ENCODE results near the gene STXBP1.

The STXBP1 gene

DNA sequence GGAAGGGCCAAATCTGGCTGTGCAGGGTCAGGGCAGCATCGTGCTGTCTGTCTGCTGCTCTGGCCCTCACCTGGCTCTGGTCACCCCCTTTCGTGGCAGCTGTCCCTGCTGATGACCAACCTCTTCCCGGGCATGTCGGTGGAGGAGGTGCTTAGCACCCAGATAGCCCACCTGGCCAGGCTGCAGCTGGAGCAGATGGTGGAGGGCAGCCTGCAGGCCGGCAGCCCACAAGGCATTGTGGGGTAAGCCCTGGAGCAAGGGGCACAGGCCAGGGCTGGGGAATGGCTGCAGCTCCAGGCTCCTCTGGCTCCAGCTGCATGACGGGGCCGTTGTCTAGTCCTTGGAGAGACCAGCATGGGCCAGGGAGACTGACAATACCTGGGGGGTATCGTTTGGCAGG is 114.8 kb downstream of the STXBP1 start:
- H3K27ac ChIP-seq: no peak overlapping the region
- peaks cover 0 to 11% (median 7%) of the 10 kb centered on the region in 4 donors for H3K4me1 ChIP-seq
- H3K4me3 ChIP-seq: no peak overlapping the region
- H3K9me3 ChIP-seq: no peaks in the 10 kb centered on the region
- no peak for DNase-seq
- H3K27me3 ChIP-seq: peaks cover 0 to 18% of the 10 kb centered on the region in 2 donors
- peaks cover 0 to 12% (median 11%) of the 10 kb centered on the region in 3 donors for H3K36me3 ChIP-seq
- TF ChIP-seq, protein P1, sequence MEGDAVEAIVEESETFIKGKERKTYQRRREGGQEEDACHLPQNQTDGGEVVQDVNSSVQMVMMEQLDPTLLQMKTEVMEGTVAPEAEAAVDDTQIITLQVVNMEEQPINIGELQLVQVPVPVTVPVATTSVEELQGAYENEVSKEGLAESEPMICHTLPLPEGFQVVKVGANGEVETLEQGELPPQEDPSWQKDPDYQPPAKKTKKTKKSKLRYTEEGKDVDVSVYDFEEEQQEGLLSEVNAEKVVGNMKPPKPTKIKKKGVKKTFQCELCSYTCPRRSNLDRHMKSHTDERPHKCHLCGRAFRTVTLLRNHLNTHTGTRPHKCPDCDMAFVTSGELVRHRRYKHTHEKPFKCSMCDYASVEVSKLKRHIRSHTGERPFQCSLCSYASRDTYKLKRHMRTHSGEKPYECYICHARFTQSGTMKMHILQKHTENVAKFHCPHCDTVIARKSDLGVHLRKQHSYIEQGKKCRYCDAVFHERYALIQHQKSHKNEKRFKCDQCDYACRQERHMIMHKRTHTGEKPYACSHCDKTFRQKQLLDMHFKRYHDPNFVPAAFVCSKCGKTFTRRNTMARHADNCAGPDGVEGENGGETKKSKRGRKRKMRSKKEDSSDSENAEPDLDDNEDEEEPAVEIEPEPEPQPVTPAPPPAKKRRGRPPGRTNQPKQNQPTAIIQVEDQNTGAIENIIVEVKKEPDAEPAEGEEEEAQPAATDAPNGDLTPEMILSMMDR (IDR thresholded peaks at IDR 0.05): no peak
- intact Hi-C loops (cut with DNase I; ENCODE audit: low total_unique reads): no loop called here

DNA sequence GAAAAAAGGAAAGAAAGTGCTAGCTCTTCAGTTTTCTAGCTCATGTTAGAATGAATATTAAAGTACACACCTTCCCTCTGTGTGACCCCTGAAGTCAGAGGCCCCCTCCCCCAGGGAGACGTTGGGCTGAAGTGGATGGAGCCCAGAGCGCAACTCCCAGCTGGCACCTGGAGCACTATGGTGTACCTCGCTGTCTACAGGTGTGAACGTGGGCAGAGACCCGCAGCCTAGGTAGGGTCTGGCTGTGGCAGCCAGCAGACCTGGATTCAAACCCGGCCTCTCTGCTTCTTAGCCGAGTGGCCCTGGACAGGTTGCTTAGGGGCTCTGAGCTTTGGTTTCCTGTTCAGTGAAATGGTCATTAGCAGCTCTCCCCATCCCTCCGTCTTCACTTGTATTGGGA is 116.7 kb downstream of the STXBP1 start:
- H3K4me1 ChIP-seq: peaks cover 0 to 14% (median 6%) of the 10 kb centered on the region in 4 donors
- no peak overlapping the region for H3K27ac ChIP-seq
- H3K9me3 ChIP-seq: no peaks in the 10 kb centered on the region
- no peak for DNase-seq
- H3K4me3 ChIP-seq: no peak overlapping the region
- intact Hi-C loops (cut with DNase I; ENCODE audit: low total_unique reads): no loop called here
- peaks cover 0 to 11% of the 10 kb centered on the region in 2 donors for H3K27me3 ChIP-seq
- peaks cover 0 to 27% (median 21%) of the 10 kb centered on the region in 3 donors for H3K36me3 ChIP-seq
- TF ChIP-seq, protein P1 (IDR thresholded peaks at IDR 0.05): no peak

DNA sequence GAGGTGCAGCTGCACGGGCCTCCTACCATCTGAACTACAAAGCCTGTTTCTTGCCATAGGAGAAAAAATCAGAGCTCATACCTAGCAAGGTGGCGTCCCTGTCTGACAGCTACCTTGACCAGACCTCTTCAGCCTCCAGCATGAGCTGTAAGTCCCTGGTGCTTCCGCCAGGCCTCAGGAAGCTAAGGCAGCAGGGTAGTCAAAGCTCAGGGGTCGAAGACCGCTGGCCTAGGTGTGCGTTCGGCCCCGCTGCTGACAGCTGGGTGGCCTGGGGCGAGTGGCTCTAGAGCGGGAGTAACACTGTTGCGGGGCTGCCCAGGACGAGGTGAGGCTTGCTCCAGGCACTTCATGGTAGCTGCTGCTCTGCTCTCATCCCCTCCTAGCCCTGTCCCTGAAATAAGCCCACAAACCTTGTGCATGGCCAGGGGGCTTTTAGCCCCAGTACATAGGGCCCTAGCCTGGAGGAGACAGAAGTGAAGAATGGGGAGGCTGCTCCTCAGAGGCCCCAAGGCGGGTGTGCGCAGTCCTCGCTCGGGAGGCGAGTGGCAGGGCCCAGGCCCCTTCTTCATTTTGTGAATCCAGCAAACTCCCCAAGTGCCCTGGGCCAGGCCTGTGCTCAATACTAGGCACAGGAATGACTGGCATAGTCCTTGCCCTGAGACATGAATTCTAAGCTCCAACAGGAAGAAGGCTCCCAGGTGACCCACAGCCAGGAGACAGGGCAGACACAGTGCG is 117.6 kb downstream of the STXBP1 start:
- no peaks in the 10 kb centered on the region for H3K9me3 ChIP-seq
- intact Hi-C loops (cut with DNase I; ENCODE audit: low total_unique reads): no loop called here
- H3K27ac ChIP-seq: no peak overlapping the region
- TF ChIP-seq, protein P1 (IDR thresholded peaks at IDR 0.05): no peak
- H3K4me3 ChIP-seq: no peak overlapping the region
- no peak for DNase-seq
- H3K4me1 ChIP-seq: peaks cover 0 to 16% (median 7%) of the 10 kb centered on the region in 4 donors
- peaks cover 0 to 27% (median 21%) of the 10 kb centered on the region in 3 donors for H3K36me3 ChIP-seq
- H3K27me3 ChIP-seq: peaks cover 0 to 3% of the 10 kb centered on the region in 2 donors

DNA sequence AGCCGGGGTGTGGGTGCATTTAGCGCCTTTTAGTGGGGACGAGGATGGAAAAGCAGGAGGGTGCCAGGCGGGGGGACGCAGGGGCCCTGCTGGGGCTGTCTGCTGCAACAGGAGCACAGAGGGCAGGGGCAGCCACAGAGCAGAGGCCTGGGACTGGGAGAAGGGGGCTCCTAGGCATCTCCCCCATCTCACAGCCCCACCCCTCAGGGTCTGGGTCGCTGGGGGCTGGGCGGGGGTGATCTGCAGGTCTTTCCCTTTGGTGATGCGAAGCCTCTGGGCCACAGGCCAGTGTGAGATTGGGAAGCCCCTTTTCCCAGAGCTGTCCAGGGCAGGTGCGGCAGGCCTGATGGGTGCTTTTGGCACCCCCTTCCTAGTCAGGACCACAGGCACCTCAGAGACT is 118.2 kb downstream of the STXBP1 start:
- Histone ChIP-seq H3K4me1 (peaks cover 0 to 13% (median 7%) of the 10 kb centered on the region in 4 donors), H3K27ac (no peak overlapping the region), H3K36me3 (peaks cover 0 to 27% (median 21%) of the 10 kb centered on the region in 3 donors), H3K9me3 (no peaks in the 10 kb centered on the region), H3K4me3 (no peak overlapping the region), H3K27me3 (no peaks in the 10 kb centered on the region)
- no peak for DNase-seq
- intact Hi-C loops (cut with DNase I; ENCODE audit: low total_unique reads): no loop called here
- TF ChIP-seq, protein P1 (IDR thresholded peaks at IDR 0.05): no peak

DNA sequence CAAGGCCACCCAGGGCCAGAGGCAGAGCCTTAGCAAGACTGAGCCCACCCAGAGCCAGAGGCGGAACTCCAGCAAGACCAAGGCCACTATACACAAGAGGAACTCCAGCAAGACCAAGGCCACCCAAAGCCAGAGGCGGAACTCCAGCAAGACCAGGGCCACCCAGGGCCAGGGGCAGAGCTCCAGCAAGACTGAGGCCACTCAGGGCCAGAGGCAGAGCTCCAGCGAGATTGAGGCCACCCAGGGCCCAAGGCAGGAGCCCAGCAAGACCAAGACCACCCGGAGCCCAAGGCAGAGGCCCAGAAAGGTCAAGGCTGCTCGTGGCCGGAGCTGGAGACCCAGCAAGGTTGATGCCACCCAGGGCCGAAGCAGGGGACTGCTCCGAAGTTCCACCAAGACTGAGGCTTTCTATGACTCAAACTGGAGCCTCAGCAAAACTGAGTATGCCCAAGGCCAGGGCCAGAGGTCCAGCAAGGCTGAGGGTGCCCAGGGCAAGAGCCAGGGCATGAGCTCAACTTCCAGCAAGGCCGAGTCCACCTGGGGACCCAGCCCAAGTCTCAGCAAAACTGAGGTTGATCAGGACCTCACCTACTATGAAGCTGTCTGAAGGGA is 118.8 kb downstream of the STXBP1 start:
- Histone ChIP-seq H3K27me3 (no peaks in the 10 kb centered on the region), H3K9me3 (no peaks in the 10 kb centered on the region), H3K4me3 (no peak overlapping the region), H3K36me3 (peaks cover 0 to 27% (median 21%) of the 10 kb centered on the region in 3 donors), H3K27ac (no peak overlapping the region), H3K4me1 (peaks cover 0 to 13% (median 7%) of the 10 kb centered on the region in 4 donors)
- DNase-seq: no peak
- TF ChIP-seq, protein P1 (IDR thresholded peaks at IDR 0.05): no peak
- intact Hi-C loops (cut with DNase I; ENCODE audit: low total_unique reads): no loop called here
